Activated T-helper 17 cell treated with anti-CD3 and anti-CD28 coated beads, Interleukin-2, amount 50 U/mL, for 72 hours (primary cell): Measurements from ENCODE around the gene PLEKHA7. TPM values are rescaled to one million over a fixed set of nuclear protein-coding genes. Genes with fewer than 3 reads are reported as not detected.
"Not testable (repeated sequence)": the region's sequence is repeated elsewhere in the genome, so short reads cannot be mapped to it uniquely, and the experiment has no call there.

Source experiments
- ATAC-seq: fragments of 150-1000 bp; cut with Tn5 transposase; replicated peaks from 2 replicates; pipeline ENCODE4 v1.10.0; 2021; ENCODE audit warnings: mild to moderate bottlenecking, moderate library complexity
- H3K27ac Mint-ChIP-seq: one replicate; pipeline ENCODE4 v1.8.0; 2022; ENCODE audit warnings: mixed read lengths
- H3K27me3 Mint-ChIP-seq: one replicate; pipeline ENCODE4 v1.8.0; 2022; ENCODE audit warnings: mixed read lengths
- H3K36me3 Mint-ChIP-seq: one replicate; pipeline ENCODE4 v1.8.0; 2022; ENCODE audit warnings: low read depth, mild to moderate bottlenecking, mixed read lengths
- H3K4me1 Mint-ChIP-seq: one replicate; pipeline ENCODE4 v1.8.0; 2022; ENCODE audit warnings: mixed read lengths
- H3K4me3 Mint-ChIP-seq: one replicate; pipeline ENCODE4 v1.8.0; 2022; ENCODE audit warnings: mild to moderate bottlenecking, mixed read lengths
- H3K9me3 Mint-ChIP-seq: one replicate; pipeline ENCODE4 v1.8.0; 2022; ENCODE audit warnings: mixed read lengths
- total RNA-seq, 2 donors: library from RNA; stranded (reverse); gene quantifications; one replicate each; pipeline ENCODE4 v1.2.3, GENCODE V29; 2022

The PLEKHA7 gene
- total RNA-seq, 2 donors from 2014 or later, result 2.7 to 35.2 TPM

- Mint-ChIP-seq H3K27me3 (peaks cover 9% of the 10 kb centered on the region), H3K4me3 (peak overlapping the region; percentile 55), H3K36me3 (no peaks in the 10 kb centered on the region), H3K27ac (no peak overlapping the region), H3K9me3 (no peaks in the 10 kb centered on the region), H3K4me1 (peaks cover 7% of the 10 kb centered on the region)
- ATAC-seq, result peak; percentile 67
Measured at GRCh38 chr11:16925561-16926065, 88.6 kb downstream of the PLEKHA7 start.

GRCh38 chr11:16924826-16925560 is 89.2 kb downstream of the PLEKHA7 start:
- Mint-ChIP-seq H3K27ac (no peak overlapping the region), H3K27me3 (peaks cover 9% of the 10 kb centered on the region), H3K4me1 (peaks cover 7% of the 10 kb centered on the region), H3K4me3 (peak overlapping the region; percentile 55), H3K36me3 (no peaks in the 10 kb centered on the region), H3K9me3 (no peaks in the 10 kb centered on the region)
- ATAC-seq, result peak; percentile 22

GRCh38 chr11:16924462-16924825 is 89.8 kb downstream of the PLEKHA7 start:
- ATAC-seq, result peak; percentile 28
- H3K9me3 Mint-ChIP-seq, result no peaks in the 10 kb centered on the region
- H3K4me3 Mint-ChIP-seq, result peak overlapping the region; percentile 55
- peaks cover 9% of the 10 kb centered on the region for H3K27me3 Mint-ChIP-seq
- H3K4me1 Mint-ChIP-seq, result peaks cover 7% of the 10 kb centered on the region
- H3K27ac Mint-ChIP-seq, result no peak overlapping the region
- H3K36me3 Mint-ChIP-seq, result no peaks in the 10 kb centered on the region

GRCh38 chr11:16923987-16924386 is 90.2 kb downstream of the PLEKHA7 start:
- Mint-ChIP-seq H3K9me3 (no peaks in the 10 kb centered on the region), H3K4me1 (peaks cover 7% of the 10 kb centered on the region), H3K36me3 (no peaks in the 10 kb centered on the region), H3K4me3 (peak overlapping the region; percentile 55), H3K27me3 (peaks cover 9% of the 10 kb centered on the region), H3K27ac (no peak overlapping the region)
- no peak for ATAC-seq

- ATAC-seq, result no peak
- no peak overlapping the region for H3K4me3 Mint-ChIP-seq
- no peaks in the 10 kb centered on the region for H3K36me3 Mint-ChIP-seq
Measured at GRCh38 chr11:16921668-16922067, 92.5 kb downstream of the PLEKHA7 start.

GRCh38 chr11:16921019-16921418 is 93.2 kb downstream of the PLEKHA7 start:
- Mint-ChIP-seq H3K9me3 (peaks cover 3% of the 10 kb centered on the region), H3K27ac (peak overlapping the region; percentile 46), H3K27me3 (peaks cover 5% of the 10 kb centered on the region)

More at GRCh38 chr11:16921668-16922067, 92.5 kb downstream of the PLEKHA7 start:
- peaks cover 9% of the 10 kb centered on the region for H3K27me3 Mint-ChIP-seq
- H3K27ac Mint-ChIP-seq, result no peak overlapping the region
- H3K9me3 Mint-ChIP-seq, result peaks cover 3% of the 10 kb centered on the region
- peaks cover 7% of the 10 kb centered on the region for H3K4me1 Mint-ChIP-seq

GRCh38 chr11:16920559-16920958 is 93.7 kb downstream of the PLEKHA7 start:
- peak; percentile 23 for ATAC-seq
- H3K27me3 Mint-ChIP-seq, result peaks cover 4% of the 10 kb centered on the region
- peak overlapping the region; percentile 46 for H3K27ac Mint-ChIP-seq
- H3K36me3 Mint-ChIP-seq, result no peaks in the 10 kb centered on the region
- peak overlapping the region; percentile 44 for H3K4me3 Mint-ChIP-seq
- peaks cover 7% of the 10 kb centered on the region for H3K4me1 Mint-ChIP-seq
- peaks cover 3% of the 10 kb centered on the region for H3K9me3 Mint-ChIP-seq

More at GRCh38 chr11:16921019-16921418, 93.2 kb downstream of the PLEKHA7 start:
- peaks cover 7% of the 10 kb centered on the region for H3K4me1 Mint-ChIP-seq
- ATAC-seq, result peak; percentile 69
- H3K4me3 Mint-ChIP-seq, result peak overlapping the region; percentile 44
- no peaks in the 10 kb centered on the region for H3K36me3 Mint-ChIP-seq

- not testable (repeated sequence) for H3K4me1 Mint-ChIP-seq, ATAC-seq, H3K27me3 Mint-ChIP-seq, H3K27ac Mint-ChIP-seq, H3K4me3 Mint-ChIP-seq, H3K36me3 Mint-ChIP-seq, H3K9me3 Mint-ChIP-seq
Measured at GRCh38 chr11:16918543-16919182, 95.6 kb downstream of the PLEKHA7 start.

GRCh38 chr11:16917941-16918340 is 96.3 kb downstream of the PLEKHA7 start:
- peaks cover 3% of the 10 kb centered on the region for H3K9me3 Mint-ChIP-seq
- peaks cover 7% of the 10 kb centered on the region for H3K4me1 Mint-ChIP-seq
- no peaks in the 10 kb centered on the region for H3K27me3 Mint-ChIP-seq
- peak; percentile 35 for ATAC-seq
- H3K4me3 Mint-ChIP-seq, result no peak overlapping the region
- H3K27ac Mint-ChIP-seq, result no peak overlapping the region
- no peaks in the 10 kb centered on the region for H3K36me3 Mint-ChIP-seq

- H3K9me3 Mint-ChIP-seq, result peaks cover 3% of the 10 kb centered on the region
- H3K27me3 Mint-ChIP-seq, result no peaks in the 10 kb centered on the region
- peaks cover 18% of the 10 kb centered on the region for H3K4me1 Mint-ChIP-seq
- no peak for ATAC-seq
- H3K4me3 Mint-ChIP-seq, result no peak overlapping the region
- no peaks in the 10 kb centered on the region for H3K36me3 Mint-ChIP-seq
- no peak overlapping the region for H3K27ac Mint-ChIP-seq
Measured at GRCh38 chr11:16912692-16913111, 101.5 kb downstream of the PLEKHA7 start.

GRCh38 chr11:16911658-16912057 is 102.6 kb downstream of the PLEKHA7 start:
- H3K4me1 Mint-ChIP-seq, result peaks cover 18% of the 10 kb centered on the region
- H3K9me3 Mint-ChIP-seq, result no peaks in the 10 kb centered on the region
- peak; percentile 86 for ATAC-seq
- peak overlapping the region; percentile 22 for H3K4me3 Mint-ChIP-seq
- no peaks in the 10 kb centered on the region for H3K27me3 Mint-ChIP-seq
- H3K36me3 Mint-ChIP-seq, result no peaks in the 10 kb centered on the region
- no peak overlapping the region for H3K27ac Mint-ChIP-seq

- peaks cover 18% of the 10 kb centered on the region for H3K4me1 Mint-ChIP-seq
- no peaks in the 10 kb centered on the region for H3K36me3 Mint-ChIP-seq
- ATAC-seq, result no peak
- H3K27me3 Mint-ChIP-seq, result no peaks in the 10 kb centered on the region
- H3K4me3 Mint-ChIP-seq, result peak overlapping the region; percentile 22
- no peaks in the 10 kb centered on the region for H3K9me3 Mint-ChIP-seq
- H3K27ac Mint-ChIP-seq, result no peak overlapping the region
Measured at GRCh38 chr11:16911186-16911585, 103.0 kb downstream of the PLEKHA7 start.

- Mint-ChIP-seq H3K36me3 (no peaks in the 10 kb centered on the region), H3K9me3 (no peaks in the 10 kb centered on the region), H3K27me3 (no peaks in the 10 kb centered on the region), H3K4me3 (peak overlapping the region; percentile 56), H3K4me1 (peaks cover 18% of the 10 kb centered on the region), H3K27ac (peak overlapping the region; percentile 80)
- ATAC-seq, result peak; percentile 54
Measured at GRCh38 chr11:16909359-16910035, 104.7 kb downstream of the PLEKHA7 start.

- H3K9me3 Mint-ChIP-seq, result peaks cover 4% of the 10 kb centered on the region
- peak overlapping the region; percentile 70 for H3K27ac Mint-ChIP-seq
Measured at GRCh38 chr11:16905375-16905774, 108.8 kb downstream of the PLEKHA7 start.

More at GRCh38 chr11:16905375-16905774, 108.8 kb downstream of the PLEKHA7 start:
- Mint-ChIP-seq H3K27me3 (no peaks in the 10 kb centered on the region), H3K4me3 (no peak overlapping the region), H3K4me1 (peaks cover 30% of the 10 kb centered on the region), H3K36me3 (peaks cover 16% of the 10 kb centered on the region)
- ATAC-seq, result no peak
